ENCODE measurements around the gene CCDC15.

GRCh38 chr11:125070699-125071254, 116.8 kb downstream of the CCDC15 start:
- TF ChIP-seq CTCF (IDR thresholded peaks at IDR 0.05; ENCODE audit: low read depth, low read length) (no peak), EZH2phosphoT487 (IDR thresholded peaks at IDR 0.05; ENCODE audit: low read depth) (no peak)
